Ramos (cell line): ENCODE data around the gene STX4.

ENCODE experiments used
- in situ Hi-C: fragments of 300-500 bp; cut with MboI; formaldehyde crosslinking; loops from one replicate; pipeline ENCODE4 v1.14.3; 2022; ENCODE audit warnings: low sequenced_read_pairs; ENCODE audit not compliant: unreplicated experiment

The STX4 gene, protein sequence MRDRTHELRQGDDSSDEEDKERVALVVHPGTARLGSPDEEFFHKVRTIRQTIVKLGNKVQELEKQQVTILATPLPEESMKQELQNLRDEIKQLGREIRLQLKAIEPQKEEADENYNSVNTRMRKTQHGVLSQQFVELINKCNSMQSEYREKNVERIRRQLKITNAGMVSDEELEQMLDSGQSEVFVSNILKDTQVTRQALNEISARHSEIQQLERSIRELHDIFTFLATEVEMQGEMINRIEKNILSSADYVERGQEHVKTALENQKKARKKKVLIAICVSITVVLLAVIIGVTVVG

DNA sequence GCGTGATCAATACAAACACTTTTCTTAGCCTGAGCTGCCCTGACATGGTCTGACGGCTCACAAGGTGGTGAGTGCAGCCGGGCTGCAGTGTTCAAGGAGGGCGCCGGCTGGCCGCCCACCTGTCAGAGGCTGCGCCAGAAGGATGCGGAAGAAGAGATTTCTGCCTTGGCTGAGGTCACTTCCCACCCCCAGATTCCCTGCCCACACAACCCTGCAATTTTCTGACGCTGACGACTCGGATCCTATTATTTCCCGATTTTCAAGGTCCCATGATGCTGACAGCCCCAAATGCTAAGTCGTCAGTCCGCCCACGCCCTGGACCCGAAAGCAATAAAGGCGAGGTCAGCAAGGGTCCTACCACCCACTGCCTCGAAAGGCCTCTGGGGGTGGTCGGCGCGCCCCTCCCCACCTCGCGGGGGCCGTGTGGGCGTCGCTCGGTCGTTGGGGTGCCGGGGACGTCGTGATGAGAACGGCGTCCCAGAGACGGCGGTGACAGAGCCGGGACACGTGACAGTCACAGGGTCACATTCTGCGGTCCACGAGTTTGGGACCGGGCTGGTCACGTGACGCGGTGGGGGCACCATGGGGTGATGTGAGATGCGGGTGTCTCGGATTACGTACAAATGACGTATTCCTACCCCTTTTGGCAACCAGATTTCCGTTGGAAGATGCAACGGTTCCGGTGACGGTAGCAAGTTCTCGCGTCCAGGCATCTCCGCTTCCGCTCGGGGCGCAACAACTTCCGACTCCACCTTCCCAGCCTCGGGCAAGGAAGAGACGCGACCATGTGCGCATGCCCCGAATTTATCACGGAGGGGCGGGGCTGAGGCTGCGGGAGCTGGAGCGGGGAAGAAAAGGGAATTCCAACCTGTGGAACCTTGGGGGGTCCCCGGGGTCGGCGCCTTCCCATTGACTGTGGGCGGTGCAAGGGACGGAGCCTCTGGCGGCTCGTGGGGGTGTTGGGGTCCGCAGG lies at the start of gene STX4:
Gene STX4, plus strand, starts transcription at position 823 of the 973 bp plus-strand sequence. CDS start 248 bp downstream, outside the sequence.
- in situ Hi-C loops: no loop called here

DNA sequence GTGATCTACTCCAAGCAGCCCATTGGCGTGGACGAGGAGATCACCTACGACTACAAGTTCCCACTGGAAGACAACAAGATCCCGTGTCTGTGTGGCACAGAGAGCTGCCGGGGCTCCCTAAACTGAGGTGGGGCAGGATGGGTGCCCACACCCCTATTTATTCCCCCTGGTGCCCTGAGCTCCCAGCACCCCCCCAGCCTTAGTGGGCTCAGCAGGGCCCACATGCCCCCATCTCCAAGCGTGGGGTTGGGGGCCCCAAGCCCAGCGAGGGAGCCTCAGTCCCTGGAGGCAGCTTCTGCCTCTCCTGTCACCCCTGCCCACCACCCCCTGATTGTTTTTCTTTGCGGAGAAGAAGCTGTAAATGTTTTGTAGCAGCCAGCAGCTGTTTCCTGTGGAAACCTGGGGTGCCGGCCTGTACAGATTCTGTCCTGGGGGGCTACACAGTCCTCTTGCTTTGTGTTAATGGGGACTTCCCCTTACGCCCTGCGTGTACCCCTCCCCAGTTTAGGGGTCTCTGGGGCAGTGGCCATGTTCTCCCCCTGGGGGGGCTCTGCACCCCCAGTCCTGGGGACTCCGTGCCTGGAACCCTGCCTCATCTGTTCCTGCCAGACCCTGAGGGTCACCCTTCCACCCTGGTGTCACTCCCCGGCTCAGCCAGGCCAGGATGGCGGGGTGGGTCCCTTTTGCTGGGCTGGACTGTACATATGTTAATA lies 49.3 kb upstream of the STX4 start:
- in situ Hi-C loops: loop anchor here (25.0 kb wide), 1 partner anchor 453 kb away; the partner anchor contains the start of genes COX6A2 and ZNF843

DNA sequence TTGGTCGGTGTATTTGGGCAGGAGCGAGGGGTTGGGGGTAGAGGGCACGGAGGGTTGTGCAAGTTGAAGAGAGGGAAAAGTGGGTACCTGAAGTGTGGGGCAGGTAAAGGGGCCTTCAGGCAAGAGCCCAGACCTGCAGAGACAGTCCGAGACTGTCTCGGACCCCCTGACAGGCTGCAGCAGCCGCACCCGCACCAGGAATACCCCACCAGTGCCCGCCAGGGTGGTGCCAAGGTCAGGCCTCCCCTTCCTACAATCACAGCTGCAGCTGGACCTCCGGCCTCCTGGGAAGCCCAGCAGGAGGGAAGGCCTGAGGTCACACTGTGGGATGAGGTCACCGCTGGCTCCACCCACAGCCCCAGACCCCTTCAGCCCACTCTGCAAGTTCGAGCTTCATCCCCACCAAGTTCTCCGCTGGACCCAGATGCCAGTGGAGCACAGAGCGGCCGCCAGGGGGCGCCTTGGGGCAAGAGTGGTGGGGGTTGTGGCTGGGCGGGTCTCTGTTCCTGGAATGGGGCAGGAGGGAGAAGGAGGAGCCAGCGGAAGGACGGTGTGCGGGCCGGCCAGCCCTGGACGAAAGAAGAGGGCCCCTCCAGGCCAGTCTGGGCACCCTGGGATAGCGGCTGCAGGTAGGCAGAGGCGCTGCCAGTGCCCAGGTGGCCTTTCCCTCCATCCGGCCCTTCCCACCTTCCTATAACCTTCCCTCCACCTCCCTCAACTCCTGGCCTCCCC lies 48.5 kb upstream of the STX4 start, which contains the start of gene HSD3B7:
Gene HSD3B7, plus strand, starts transcription at position 539 of the 732 bp plus-strand sequence. CDS start 452 bp downstream, outside the sequence.
- in situ Hi-C loops: loop anchor here (25.0 kb wide), 1 partner anchor 452 kb away; the partner anchor contains the start of genes COX6A2 and ZNF843

DNA sequence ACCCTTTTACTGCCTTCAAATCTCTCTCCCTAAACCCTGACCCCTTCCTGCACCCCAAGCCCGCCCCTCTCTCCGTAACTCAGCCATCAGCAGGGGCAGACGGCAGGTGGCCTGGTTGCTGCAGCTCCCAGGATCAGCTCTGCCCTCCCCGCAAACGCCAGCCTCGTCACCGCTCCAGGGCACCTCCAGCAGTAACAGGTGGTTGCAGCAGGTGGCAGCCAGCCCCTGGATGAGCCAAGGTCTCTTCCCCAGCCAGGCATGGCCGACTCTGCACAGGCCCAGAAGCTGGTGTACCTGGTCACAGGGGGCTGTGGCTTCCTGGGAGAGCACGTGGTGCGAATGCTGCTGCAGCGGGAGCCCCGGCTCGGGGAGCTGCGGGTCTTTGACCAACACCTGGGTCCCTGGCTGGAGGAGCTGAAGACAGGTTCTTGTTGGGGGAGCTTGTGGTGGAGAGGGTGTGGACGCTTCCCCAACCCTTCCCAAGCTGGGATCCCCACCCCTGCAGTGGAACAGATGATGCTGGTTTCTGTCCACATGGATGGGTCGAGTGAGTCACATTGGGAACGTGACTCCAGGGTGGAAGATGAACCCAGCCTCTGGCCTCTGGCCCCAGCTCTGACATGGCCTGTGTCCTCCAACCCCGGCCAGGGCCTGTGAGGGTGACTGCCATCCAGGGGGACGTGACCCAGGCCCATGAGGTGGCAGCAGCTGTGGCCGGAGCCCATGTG lies 47.8 kb upstream of the STX4 start:
- in situ Hi-C loops: loop anchor here (25.0 kb wide), 1 partner anchor 452 kb away; the partner anchor contains the start of genes COX6A2 and ZNF843

DNA sequence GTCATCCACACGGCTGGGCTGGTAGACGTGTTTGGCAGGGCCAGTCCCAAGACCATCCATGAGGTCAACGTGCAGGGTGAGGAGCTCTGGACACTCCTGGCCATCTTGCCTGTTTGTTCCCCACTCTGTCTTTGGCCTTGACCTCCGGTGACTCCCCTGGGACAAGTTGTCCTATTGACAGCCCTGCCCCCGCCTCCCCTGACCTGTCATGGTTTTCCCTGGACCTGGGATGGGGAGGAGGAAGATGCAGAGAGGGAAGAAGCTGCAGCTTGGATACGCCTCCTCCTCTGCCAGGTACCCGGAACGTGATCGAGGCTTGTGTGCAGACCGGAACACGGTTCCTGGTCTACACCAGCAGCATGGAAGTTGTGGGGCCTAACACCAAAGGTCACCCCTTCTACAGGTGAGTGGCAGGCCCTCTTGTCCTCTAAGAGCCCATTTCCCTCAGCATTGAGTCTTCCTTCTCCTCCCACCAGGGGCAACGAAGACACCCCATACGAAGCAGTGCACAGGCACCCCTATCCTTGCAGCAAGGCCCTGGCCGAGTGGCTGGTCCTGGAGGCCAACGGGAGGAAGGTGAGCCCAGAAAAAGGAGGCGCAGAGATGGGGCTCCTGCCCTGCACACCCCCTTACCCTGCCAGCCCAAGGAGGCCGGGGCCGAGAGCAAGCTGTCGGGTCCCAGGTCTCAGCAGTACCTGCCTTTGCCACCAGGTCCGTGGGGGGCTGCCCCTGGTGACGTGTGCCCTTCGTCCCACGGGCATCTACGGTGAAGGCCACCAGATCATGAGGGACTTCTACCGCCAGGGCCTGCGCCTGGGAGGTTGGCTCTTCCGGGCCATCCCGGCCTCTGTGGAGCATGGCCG lies 47.0 kb upstream of the STX4 start:
- in situ Hi-C loops: loop anchor here (25.0 kb wide), 1 partner anchor 451 kb away; the partner anchor contains the start of genes COX6A2 and ZNF843

DNA sequence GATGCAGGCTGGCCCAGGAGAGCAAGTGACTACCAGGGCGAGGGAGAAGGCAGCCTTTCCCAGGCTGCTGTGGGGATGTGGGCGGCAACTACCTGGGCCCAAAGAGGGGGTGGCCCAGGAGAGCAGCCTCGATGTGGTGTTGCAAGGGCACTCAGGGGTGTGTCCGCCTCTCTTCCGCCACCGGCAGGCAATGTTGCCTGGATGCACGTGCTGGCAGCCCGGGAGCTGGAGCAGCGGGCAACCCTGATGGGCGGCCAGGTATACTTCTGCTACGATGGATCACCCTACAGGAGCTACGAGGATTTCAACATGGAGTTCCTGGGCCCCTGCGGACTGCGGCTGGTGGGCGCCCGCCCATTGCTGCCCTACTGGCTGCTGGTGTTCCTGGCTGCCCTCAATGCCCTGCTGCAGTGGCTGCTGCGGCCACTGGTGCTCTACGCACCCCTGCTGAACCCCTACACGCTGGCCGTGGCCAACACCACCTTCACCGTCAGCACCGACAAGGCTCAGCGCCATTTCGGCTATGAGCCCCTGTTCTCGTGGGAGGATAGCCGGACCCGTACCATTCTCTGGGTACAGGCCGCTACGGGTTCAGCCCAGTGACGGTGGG lies 45.7 kb upstream of the STX4 start:
- in situ Hi-C loops: loop anchor here (25.0 kb wide), 1 partner anchor 450 kb away; the partner anchor contains the start of genes COX6A2 and ZNF843

DNA sequence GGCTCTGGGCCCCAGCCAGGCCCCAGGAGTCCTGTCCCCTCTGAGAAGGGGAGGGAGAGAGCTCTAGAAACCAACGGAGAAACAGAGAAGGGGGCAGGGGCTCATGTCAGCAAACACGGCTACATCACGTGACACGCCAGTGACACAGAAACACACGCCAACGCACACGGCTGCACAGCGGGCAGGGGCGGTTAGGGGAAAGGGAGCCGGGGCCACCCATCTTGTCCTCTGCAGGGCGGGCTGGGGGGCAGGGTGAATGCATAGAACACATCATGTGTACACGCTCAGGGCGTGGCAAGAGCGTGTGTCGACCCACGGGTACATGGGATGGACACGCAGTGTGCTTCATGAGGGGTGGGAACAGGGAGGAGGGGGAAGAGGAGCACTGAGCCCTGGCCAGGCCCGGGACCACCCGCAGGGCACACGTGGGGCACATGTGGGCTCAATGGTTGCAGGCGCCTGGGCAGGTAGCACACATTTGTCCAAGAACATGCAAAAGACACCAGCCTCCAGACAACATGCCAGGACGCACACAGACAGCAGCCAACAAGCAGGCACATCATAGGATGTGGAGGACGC lies 43.8 kb upstream of the STX4 start:
- in situ Hi-C loops: loop anchor here (25.0 kb wide), 1 partner anchor 448 kb away; the partner anchor contains the start of genes COX6A2 and ZNF843

DNA sequence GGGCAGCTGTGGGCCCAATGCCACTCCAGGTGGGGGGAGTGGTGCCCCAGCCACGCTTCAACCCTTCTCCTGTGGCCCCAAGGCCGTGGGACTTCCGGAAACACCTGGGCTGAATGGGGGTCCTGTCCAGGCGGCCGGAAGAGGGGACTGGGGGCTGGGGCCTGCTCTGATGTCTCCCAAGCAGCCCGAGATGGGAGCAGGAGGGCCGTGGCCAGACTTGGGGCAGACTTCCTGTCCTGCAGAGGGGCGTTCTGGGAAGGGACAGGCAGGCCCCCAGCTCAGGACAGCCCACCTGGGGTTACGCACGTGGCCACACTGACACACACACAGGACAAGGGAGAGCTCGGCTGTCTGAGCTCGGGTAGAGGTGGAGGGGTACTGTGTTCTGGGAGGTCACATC lies 43.3 kb upstream of the STX4 start:
- in situ Hi-C loops: loop anchor here (25.0 kb wide), 1 partner anchor 447 kb away; the partner anchor contains the start of genes COX6A2 and ZNF843

DNA sequence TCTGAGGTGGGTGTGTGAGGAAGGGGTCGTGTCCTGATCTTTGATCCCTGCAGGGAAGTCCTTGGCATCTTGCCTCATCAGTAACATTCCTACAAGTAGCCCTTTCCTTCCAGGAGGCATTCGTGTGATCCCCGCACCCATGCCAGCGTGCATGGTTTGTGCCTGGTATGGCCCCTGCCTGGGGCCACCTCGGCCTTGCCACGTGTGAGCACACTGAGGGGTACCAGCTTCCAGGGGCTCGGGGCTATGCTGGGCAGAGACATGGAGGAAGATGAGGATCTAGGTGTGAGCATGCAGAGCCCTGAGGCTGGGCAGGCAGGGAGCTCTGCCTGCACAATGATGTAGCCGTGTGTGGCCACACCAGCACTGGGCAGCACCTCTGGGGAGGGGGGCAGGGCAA lies 42.3 kb upstream of the STX4 start:
- in situ Hi-C loops: loop anchor here (25.0 kb wide), 1 partner anchor 446 kb away; the partner anchor contains the start of genes COX6A2 and ZNF843

DNA sequence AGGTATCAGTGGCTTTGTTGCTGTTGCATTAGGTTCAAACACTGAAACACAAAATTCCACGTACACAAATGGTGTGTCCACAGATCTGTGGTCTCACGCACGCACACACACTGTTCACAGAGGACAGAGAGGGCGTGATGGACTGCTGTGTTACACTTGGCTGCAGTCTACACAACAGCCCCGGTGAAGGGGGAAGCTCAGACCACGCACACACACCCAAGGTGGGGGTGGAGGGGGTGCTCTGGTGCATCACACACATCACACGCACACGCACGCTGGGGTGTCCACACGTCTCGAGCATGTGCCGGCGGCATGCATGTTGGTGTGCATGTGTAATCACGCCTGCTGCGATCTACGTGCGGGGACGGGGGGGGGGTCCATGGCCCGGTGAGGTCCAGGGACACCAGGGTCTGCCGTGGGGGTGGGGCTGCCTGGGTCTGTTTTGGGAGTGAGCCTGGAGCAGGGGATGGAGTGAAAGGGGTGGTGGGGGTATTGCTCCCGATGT lies 41.0 kb upstream of the STX4 start:
- in situ Hi-C loops: loop anchor here (25.0 kb wide), 1 partner anchor 445 kb away; the partner anchor contains the start of genes COX6A2 and ZNF843

DNA sequence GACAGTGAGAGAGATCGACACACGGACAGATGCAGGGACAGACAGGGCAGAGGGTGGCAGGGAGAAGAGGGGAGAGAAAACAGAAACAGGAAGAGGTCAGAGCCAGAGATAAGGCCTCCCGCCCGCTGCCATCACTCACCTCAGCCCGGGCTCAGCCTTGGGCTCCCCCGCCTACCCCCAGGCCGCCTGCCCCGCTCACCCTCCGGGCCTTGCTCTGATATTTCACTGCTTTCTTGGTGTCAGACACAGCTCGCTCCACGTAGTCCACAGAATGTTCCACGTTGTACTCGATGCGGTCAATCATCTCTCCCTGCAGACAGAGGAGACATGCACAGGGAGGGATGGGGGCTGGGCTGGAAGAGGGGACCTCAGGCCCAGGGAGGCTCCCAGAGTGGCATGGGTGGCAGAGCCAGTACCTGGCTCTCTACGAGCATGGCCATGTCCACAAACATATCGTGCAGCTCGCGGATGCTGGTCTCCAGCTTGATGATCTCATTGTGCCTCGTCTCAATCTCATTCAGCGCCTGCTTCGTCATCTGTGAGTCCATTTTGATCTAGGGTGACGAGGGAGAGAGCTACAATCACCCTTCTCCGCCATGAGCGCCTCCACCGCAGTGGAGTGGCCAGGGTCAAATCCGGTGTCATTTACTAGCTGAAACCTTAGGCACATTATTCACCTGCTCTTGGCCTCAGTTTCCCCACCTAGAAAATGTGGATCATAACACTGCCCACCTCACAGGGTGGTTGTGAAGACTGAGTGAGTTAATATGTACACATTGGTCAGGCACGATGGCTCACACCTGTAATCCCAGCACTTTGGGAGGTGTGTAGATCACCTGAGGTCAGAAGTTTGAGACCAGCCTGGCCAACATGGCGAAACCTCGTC lies 40.2 kb upstream of the STX4 start:
- in situ Hi-C loops: loop anchor here (25.0 kb wide), 1 partner anchor 444 kb away; the partner anchor contains the start of genes COX6A2 and ZNF843

DNA sequence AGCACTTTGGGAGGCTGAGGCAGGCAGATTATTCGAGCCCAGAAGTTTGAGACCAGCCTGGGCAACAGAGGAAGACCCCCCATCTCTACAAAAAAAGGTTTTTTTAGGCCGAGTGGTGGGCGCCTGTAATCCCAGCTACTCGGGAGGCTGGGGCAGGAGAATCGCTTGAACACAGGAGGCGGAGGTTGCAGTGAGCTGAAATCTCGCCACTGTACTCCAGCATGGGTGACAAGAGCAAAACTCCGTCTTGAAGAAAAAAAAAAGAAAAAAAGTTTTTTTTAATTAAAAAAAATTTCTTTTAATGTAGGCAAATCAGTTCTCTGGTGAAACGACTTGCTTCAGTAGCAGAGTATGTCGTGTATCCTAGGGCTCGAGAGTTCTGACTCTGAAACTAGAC lies 37.4 kb upstream of the STX4 start:
- in situ Hi-C loops: loop anchor here (25.0 kb wide), 1 partner anchor 441 kb away; the partner anchor contains the start of genes COX6A2 and ZNF843

DNA sequence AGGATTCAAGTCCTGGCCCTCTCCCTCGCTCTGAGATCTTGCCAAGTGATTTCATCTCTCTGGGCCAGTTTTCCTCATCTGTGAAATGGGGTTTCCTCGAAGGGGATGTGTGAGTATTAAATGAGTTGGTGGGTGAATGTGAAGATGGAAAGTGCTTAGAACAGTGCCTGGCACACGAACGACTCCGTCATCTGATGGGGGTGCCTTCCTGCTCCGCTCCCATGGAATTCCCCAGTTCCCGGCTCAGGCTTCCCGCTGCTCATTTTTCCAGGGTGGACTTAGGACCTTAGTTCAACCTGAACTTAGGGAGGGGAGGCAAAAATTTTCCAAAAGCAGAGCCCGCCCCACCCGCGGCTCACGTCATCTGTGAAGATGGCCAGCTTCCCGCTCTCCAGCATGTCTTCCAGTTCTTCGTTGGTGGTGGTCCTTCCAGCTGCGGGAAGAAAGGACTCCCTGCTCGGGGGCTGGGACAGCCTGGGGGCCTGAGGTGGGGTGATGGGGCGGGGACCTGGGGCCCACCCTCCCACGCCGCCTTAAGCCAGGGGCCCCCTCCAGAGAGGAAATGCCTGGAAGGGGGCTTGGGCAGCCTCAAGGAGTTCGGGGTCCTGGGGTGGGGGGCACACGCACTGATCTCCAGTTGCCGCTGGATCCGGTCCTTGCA lies 36.9 kb upstream of the STX4 start:
- in situ Hi-C loops: loop anchor here (25.0 kb wide), 1 partner anchor 441 kb away; the partner anchor contains the start of genes COX6A2 and ZNF843

DNA sequence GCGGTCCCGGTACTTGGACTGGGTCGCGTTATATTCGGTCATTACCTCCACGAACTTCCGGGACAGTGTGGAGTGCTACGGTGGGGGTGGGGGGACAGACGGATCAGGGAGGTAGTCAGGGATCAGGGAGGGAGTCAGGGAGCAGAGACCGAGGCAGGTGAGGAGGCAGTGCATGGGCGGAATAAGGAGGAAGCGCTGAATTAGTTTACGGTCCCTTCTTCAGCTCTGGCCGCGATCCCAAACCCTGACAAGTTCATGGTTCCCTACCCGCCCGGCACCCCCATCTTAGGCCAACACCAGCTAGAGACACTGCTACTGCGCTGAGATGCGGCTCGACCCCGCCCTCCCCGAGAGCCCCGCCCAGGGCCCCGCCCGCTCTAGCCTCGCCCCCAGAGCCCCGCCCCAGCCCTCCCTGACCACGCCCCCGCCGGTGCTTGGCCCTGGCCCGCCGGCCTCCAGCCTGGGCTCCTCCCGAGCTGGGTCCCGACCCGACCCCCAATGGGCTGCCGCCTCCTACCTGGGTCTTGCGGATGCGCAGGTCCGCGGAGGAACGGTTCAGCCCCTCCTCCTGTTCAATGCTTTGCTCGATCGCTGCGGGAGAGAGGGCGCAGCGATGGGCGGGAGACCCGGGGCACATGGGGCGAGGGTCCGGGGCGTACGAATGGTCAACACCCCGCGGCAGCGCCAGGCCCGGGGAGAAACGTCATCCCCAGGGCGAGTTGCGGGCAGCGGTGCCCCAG lies 36.2 kb upstream of the STX4 start:
- in situ Hi-C loops: loop anchor here (25.0 kb wide), 1 partner anchor 440 kb away; the partner anchor contains the start of genes COX6A2 and ZNF843
